Uterus (tissue), 2 donors: Measurements from ENCODE around the gene PUS10.

Source experiments
- CTCF ChIP-seq, 4 experiments: fragments of 200-600 bp in 2 of 4; fragments of 450-650 bp in 2 of 4; sonication (generic) in 2 of 4; IDR thresholded peaks; one replicate each; pipeline ENCODE4 v1.5.1; 2016 to 2019; ENCODE audit warnings: antibody characterized with exemption in 4 of 4, mild to moderate bottlenecking in 2 of 4, moderate library complexity in 1 of 4
- POLR2A ChIP-seq, 2 donors: fragments of 450-650 bp; IDR thresholded peaks; one replicate each; pipeline ENCODE4 v1.6.1; 2016; ENCODE audit warnings: antibody characterized with exemption in 2 of 2, mild to moderate bottlenecking in 1 of 2, moderate library complexity in 1 of 2

- TF ChIP-seq POLR2A (IDR thresholded peaks at IDR 0.05), result no peak
- TF ChIP-seq CTCF (IDR thresholded peaks at IDR 0.05), result no peak
Measured at GRCh38 chr2:60974652-60975051, 43.4 kb downstream of the PUS10 start.
